Tongue (tissue), 2 donors: ENCODE results near the gene ZCWPW1. TPM values are rescaled to one million over a fixed set of nuclear protein-coding genes. Genes with fewer than 3 reads are reported as not detected.

ENCODE experiments used
- DNase-seq: peaks from one replicate; pipeline ENCODE4 v3.0.0-alpha.2; 2015
- total RNA-seq: library from RNA; depleted of rRNA; stranded (reverse); fragments of >200 nt; gene quantifications from one replicate; pipeline ENCODE4 v1.2.3, GENCODE V29; 2014

ZCWPW1 gene
- total RNA-seq, 1 donor from 2014 or later: 2.1 TPM

- no peak for DNase-seq
Observed at GRCh38 chr7:100351657-100352058, 76.8 kb downstream of the ZCWPW1 start.

Other genes with a start within 250 kb of the ZCWPW1 start
- gene PVRIG, start 208.8 kb downstream of the ZCWPW1 start, total RNA-seq: not detected
- not detected for gene SPDYE3, start 121.0 kb downstream of the ZCWPW1 start, total RNA-seq
- gene PILRB, start 70.6 kb downstream of the ZCWPW1 start, total RNA-seq: 14.8 TPM
- gene PILRA, start 55.2 kb downstream of the ZCWPW1 start, total RNA-seq: 1.1 TPM
- 23.9 TPM for gene MEPCE, start 1.1 kb upstream of the ZCWPW1 start, total RNA-seq
- 10.3 TPM for gene PPP1R35, start 7.8 kb upstream of the ZCWPW1 start, total RNA-seq
- gene SPACDR, start 35.6 kb upstream of the ZCWPW1 start, total RNA-seq: not detected
- 25.2 TPM for gene TSC22D4, start 50.5 kb upstream of the ZCWPW1 start, total RNA-seq
- gene NYAP1, start 55.2 kb upstream of the ZCWPW1 start, total RNA-seq: 2.3 TPM
- 7.6 TPM for gene AGFG2, start 110.5 kb upstream of the ZCWPW1 start, total RNA-seq
- gene SAP25, start 145.2 kb upstream of the ZCWPW1 start, total RNA-seq: 2.9 TPM
- 30.1 TPM for gene LRCH4, start 157.4 kb upstream of the ZCWPW1 start, total RNA-seq
- gene FBXO24, start 157.6 kb upstream of the ZCWPW1 start, total RNA-seq: 1.2 TPM
- 88.0 TPM for gene PCOLCE, start 173.7 kb upstream of the ZCWPW1 start, total RNA-seq
- 4.4 TPM for gene MOSPD3, start 183.8 kb upstream of the ZCWPW1 start, total RNA-seq
- 1.3 TPM for gene TFR2, start 212.8 kb upstream of the ZCWPW1 start, total RNA-seq
- gene ACTL6B, start 227.7 kb upstream of the ZCWPW1 start, total RNA-seq: not detected
- 87.1 TPM for gene GNB2, start 245.0 kb upstream of the ZCWPW1 start, total RNA-seq